Measurements from ENCODE around the gene AMER2. TPM values are rescaled to one million over a fixed set of nuclear protein-coding genes. Genes with fewer than 3 reads are reported as not detected.
A peak's percentile ranks its signal among the peaks of the same experiment; 100 is the strongest.
"Not testable (repeated sequence)": the region's sequence is repeated elsewhere in the genome, so short reads cannot be mapped to it uniquely, and the experiment has no call there.

The AMER2 gene
- polyA plus RNA-seq, 3 donors: 0.31 to 0.43 (median 0.40) TPM

DNA sequence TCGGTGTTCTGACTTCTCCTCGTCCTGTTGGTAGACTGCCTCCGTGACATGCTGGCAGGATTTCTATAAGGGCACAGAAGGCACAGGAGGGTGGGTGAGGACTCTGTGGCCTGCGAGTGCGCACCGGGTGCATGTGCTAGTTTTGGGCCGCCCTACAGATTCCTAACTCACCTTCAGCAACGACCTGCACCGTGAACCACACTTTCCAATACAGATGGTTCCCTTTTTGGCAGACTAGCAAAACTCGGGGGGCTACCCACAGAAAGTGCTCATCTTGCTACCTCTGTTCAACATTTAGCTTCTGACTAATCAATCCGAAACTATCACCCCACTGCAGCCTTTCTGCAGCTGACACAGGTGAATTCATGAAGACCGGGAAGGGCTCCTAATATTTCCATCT lies 14.1 kb upstream of the AMER2 start:
- DNase-seq: no peak

DNA sequence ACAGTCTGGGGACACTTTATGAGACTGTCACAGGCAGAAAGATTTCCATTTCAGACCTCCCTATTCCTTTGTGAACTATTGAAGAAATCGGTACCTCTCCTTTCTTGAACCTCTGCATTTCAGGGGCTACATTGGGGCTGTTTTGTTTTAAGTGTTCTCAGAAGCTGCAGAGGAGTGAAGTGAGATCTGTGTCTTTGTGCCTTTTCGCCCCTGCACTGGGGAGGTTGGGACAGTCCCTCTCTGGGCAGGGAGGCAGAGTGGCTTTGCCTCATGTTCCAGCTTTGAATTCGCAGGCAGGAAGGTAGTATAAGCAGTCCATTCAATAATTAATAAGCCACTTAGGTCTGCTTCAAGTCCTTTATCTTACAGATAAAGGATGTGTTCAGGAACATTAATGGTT lies 9.5 kb upstream of the AMER2 start:
- no peak for DNase-seq

DNA sequence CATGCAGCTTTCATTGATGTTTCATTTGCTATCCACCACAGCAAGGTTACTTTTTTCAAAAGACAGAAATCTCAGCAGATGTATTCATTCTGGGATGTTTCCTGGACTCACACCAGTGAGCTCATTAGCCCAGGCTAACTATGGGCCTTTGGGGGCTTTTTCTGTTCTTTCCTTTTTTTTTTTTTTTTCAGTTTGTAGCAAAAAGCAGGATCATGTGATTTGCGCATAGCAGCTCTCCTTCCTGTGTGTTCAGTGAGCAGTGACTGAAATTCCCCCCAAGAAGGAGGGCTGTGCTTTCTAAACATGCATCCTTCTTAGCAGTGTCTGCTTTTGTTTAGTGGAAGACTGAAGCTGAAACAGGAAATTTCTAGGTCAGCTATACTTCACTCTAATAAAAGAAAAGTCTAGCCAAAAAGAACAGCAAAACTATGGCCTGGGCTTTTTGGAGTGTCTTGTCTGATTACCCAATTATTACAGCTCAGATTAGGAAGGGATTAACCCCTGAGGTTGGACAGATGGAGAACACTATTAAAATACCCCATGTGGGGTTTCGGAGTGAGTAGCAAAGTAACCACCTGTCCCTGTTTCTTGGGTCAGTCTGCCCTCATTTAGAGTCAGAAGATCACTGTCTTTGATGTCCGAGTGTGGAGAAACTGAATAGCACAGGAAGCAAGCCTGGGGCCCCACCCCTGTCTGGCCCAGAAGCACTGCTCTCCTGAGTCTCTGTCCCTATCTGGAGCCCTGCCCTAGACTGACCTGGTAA lies 8.9 kb upstream of the AMER2 start:
- no peak for DNase-seq

DNA sequence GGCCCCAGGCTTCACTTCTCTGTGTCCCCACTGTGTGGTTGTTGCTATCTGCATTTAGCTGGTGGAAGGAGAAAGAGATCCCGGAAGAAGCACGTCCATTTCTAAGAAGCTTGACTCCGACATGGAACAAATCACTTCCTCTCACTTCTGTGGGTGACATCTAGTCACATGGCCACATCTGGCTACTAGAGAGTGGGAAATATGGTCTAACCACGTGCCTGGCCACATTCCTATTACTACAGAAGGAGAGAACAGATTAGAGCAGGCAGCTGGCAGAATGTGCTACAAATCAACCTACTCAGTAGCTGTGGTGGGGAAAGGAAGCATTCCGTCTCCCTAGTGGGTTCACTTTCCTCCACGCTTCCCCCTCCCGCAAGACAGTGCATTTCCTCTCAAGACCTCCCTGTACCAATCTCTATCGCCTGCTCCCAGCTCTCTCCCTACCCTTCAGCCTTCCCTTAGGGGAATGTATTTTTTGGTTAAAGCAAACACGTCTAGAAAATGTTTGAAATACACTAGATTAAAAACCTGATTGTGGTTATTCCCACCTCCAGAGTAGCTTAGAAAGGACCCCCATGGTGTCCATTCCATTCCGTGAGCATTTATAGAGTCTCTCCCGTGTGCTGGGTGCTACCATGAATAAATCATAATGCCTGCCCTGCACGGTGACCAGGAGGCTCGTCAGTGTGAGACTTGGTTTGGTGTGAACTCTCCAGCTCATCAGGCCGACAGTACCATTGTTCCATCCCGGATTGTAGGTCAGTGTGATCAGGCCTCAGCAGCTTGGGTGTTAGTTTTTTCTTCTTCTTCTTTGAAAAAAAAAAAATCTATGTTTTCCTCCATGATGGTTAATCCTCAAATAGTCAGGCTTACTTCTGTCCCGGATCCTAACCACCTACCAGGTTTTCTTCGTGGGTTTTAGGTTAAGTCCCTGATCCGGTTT lies 8.0 kb upstream of the AMER2 start:
- no peak for DNase-seq

DNA sequence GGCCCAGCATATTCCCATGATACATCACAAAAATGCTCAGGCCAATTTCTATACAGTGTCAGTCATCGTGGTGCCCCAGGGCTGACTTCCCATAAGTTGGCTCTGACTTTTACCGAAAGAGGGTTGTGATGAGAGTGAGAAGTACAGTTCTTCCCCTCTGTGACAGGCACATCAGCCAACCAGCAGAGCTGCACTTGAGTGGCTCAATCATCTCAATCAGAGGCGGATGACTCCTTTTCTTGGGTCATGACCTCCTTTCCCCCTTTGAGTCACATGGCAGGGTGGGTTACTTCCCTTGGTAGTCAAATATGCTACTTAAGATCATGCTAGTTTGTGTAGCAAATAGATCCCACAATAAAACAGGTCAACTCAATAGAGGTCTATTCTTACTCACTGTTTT lies 6.9 kb upstream of the AMER2 start:
- no peak for DNase-seq

DNA sequence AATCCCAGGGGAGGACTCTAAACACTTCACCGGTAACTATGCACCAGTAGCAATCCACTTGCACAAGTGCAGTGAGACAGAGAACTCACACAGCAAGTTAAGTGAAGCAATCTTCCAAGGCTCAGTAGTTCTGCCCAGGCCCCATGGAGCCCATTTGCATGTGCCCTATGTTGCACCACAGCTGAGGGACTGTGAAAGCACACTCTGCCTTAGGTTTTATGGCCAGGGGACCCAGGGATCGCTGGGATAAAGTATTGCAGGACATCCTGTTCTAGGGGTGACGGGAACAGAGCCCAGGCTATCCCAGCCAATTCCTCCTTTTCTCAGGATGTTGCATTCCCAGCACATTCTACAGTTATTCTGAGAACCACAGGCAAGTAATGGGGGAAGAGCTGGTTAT lies 6.0 kb upstream of the AMER2 start:
- DNase-seq: no peak

DNA sequence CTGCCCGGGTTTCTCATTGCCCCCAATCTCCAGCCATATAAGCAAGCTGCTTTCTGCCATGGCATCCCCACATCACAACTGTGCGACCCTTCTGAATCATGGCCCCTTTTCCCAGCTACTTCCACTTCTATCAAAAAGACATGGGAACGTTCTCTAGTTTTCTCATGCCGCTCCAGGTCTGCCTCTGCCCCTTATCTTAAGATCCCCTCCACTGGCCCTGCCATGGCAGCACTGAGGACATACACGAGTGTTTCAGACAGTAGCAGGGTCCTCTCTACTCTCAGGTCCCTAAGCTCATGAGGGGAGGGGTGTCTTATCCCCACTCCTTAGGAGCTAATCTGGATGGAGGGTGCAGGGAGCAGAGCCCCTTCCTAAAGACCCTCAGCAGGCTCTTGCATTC lies 5.5 kb upstream of the AMER2 start:
- DNase-seq: no peak

DNA sequence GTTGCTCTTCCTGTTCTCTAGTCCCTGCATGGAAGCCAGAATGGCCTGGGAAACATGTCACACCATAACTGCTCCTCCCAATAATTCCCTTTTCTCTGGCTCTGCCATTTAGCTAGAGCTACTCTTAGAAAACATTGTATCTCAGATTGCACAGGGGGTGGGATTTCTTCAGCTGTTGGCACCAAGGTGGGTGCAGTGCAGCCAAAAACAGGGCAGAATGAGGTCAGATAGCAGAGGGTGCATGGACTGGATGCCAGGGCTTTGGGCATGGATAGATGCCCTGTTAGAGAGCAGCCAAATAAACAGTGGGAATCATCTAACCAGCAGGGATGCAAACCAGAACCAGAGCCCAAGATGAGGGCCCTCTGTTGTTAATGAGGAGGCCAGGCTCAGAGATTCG lies 4.9 kb upstream of the AMER2 start:
- no peak for DNase-seq

DNA sequence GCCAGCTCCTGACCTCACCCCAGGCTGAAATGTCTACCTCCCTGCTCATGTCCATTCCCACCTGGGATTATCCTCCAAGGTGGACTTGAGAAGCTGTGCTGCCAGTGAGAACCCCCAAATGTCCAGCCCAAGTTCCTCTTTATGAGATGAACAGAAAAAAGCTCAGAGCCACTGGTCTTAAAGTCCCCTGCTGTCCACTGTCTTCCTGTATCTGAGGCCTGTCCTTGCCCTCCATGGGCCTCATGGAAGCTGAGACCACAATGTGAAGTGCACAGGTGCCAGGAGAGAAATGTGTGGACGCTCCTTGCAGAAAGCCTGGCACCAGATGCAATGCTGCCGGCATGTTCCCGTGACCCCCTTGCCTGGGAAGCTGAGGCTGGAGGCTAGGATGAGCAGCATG lies 3.3 kb upstream of the AMER2 start:
- no peak for DNase-seq

DNA sequence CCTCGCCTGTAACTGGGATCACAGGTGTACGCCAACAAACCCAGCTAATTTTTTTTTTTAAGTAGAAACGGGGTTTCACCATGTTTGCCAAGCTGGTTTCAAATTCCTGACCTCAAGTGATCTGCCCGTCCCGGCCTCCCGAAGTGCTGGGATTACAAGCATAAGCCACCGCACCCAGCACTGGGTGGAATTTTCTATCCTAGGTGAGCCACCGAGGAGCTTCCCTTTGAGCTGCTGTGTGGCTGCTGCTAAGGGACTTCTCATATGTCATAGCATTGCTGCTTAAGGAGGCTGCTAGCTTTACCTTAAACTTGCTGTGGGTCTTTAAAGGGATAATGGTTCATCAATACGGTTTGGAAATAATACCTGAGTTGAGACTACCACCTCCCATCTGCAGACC lies 2.9 kb upstream of the AMER2 start:
- no peak for DNase-seq

DNA sequence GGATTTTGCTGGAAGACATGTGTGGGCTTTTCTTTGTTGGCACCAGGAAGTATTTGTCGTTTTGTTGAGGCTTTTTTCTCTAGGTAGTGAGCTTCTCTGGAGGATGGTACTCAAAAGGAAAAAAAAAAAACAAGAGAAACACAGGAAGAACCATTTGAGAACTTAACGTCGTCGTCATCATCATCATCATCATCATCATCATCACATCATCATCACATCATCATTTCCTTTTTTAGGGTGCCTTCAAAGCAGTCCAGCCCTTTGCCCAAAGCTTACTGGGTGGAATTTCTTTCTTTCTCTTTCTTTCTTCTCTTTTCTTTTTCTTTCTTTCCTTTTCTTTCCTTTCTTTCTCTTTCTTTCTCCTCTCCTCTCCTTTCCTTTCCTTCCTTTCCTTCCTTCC lies 2.2 kb upstream of the AMER2 start:
- DNase-seq: no peak

DNA sequence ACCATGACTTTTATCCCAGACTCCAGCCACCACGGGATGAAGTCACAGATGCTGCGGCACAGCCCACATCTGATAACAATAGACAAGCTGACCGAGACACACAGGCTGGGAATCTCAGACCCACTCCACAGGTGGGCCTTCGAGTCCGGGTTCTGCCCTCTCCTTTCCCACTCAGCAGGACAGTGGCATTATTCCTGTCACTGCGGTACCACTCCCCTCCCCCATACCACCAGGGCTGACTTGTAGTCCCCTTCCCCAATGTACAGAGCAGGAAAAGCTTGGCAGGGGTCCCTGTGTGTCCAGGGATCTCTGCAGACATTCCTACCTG lies 179 bp upstream of the AMER2 start:
- DNase-seq: no peak

DNA sequence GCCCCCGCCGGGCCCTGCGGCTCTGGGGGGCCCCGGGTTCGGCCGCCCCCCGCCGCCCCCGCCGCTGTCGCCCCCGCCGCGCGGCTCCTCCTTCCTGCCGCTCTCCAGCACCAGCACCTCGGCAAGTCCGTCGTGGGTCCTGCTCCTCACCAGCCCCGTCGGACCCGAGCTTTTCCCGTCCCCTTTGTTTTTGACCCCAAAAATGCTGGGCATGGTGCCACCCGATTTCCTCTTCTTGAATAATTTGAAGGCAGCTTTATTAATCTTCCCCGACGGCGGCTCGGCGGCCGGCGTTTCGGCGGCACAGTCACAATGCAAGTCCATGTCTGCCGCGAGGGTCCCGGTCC lies 945 bp downstream of the AMER2 start:
- DNase-seq: no peak

DNA sequence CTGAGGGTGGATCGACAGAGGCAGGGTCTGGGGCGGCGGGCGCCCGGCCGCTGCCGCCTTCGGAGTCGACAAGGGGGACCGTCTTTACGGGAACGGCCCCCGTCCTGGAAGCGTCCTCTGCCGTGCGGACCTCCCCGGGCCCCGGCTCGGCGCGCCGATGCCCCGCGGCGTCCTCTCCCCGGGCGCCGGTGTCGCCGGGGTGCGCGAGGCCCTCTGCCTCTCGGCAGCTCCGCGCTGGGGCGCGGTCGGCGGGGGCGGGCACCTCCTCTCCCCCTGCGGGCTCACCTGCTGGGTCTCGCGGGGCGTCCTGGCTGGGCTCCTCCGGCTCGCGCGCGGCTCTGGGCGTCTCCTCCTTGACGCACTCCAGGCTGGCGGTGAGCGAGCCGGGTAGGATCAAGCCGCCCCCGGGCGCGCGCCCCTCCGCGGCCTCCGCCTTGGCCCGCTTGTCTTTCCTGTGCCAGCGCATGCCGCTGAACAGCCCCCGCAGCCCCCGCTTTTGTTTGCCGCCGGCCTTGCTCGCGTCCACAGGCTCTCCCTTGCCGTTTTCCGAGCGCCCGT lies 1.5 kb downstream of the AMER2 start:
- DNase-seq: peak; percentile 23

DNA sequence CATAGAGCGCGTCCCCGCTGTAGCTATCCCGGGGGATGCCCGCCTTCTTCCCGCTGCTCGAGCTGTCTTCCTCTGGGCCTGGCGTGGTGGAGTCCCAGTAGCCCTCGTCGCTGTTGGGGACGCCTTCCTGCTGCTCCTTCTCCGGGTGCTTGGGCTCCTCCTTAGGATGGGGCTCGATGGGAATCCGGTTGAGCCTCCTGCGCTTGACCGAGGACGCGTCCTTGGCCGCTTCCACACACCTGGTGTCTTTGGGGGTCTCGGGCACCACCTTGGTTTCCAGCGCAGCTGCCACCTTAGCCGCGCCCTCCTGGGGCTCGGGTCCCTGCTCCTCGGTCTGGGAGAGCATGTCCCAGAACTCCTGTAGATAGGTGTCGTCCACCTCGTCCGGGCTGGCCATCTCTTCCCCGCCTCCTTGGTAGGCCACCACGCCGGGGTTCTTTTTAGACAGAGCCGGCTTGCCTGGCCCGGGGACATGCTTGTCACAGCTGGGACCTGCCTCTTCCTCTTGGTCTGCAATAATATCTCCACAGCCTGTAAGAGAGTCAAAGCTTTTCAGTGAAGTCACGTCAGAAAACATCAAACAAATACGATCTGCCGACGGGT lies 2.0 kb downstream of the AMER2 start:
- no peak for DNase-seq

DNA sequence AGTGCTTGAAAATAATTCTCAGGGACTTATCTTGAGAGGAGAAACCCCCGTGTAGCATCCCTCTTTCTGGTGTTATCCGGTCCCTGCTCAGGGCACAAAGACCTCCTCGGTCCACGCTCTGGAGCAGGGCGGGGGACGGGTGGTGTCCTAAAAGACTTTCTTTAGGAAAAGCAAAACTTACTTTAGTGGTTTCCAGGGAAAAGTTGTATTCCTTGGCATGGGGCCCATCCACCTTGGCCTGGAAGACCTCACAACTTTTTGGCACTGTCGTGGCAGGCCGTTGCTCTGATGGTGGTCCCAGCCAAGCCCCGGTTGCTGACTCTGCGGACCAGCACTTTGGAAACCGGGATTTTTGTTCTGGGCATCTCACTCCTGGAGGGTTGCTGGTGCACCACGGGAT lies 2.7 kb downstream of the AMER2 start:
- DNase-seq: no peak

DNA sequence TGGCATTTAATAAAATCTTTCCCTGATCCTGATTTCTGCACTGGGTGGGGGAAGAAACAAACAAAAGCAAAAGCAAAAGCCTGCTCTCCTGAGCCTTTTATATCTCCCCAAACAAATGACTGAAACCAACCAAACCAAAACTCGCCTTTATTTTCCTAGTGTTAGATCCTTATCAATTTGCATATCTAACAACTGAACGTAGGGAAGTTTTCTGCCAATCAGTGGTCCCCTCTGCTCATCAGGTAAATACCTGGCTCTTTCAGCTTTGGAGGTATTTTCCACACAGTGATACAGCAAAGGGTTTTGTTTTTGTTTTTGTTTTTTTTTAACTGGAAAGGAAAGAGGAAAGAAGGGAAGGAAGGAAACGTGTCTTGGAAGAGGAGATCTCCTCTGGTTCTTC lies 3.3 kb downstream of the AMER2 start:
- DNase-seq: no peak

DNA sequence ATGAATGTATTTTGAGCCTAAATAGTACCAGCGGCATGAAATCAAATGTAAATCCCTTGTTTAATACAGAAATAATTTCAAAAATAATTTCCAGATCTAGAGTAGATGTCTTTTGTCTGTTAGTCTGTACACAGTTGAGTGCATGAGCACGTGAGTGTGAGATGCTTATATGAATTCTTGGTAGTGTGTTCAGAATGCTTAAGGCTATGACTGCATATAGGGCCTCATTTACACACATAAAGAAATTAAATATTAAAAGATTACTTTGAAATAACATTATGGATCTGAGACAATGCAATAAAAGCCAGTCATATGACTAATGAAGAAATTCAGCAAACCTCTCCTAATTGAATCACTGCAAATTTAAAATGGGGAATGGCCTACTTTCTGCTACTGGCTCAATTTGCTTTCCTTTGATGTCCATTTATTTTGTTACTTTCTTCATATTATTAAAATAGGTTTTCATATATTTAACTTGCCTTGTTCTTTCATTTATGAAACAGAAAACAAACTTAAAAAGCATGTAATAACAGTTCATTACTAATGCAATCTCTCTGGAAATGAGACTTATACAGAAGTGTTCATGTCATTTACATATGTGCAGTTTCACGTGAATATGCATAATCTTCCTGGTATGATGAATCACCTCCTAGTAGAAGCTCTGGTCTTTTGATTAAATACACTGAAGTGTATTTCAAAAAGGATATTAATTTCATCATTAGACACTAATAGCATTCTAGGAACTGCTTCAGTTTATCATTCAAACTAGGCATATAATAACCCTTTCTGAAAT lies 4.5 kb downstream of the AMER2 start:
- no peak for DNase-seq

DNA sequence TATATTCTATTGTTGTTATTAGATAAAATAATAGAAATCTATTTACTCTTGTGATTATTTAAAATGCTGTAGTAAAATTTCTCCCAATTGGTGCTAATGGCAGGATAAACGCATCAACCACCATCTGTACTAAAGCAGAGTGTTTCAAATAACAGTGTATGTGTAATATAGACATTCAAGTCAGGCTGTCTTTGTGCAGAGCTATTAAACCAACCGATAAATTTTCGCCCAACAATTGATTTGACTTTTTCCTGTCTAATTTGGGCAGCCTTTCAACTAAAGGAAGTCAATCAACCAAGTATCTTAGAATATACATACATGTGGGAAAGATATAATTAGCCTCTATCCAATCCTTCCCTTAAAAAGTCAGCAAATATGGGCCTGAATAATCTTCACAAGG lies 5.8 kb downstream of the AMER2 start:
- no peak for DNase-seq

DNA sequence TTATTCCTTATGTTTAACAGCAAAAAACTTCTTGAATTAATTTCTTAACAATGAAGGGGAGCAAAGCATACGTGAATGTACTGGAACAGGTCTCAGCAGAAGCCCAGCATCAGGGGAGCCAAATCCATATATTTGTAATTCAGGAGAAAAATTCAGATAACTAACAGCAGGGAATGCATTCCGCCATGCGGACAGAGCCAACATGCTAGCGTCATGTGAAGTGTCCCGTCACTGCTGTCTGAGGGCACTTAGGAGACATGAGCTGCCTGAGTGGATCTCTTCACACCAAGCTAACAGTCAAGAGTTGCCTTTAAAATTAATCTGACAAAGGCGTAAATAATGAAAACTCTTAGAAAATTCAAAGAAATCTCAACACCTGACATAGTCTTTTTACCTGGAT lies 6.4 kb downstream of the AMER2 start:
- no peak for DNase-seq

DNA sequence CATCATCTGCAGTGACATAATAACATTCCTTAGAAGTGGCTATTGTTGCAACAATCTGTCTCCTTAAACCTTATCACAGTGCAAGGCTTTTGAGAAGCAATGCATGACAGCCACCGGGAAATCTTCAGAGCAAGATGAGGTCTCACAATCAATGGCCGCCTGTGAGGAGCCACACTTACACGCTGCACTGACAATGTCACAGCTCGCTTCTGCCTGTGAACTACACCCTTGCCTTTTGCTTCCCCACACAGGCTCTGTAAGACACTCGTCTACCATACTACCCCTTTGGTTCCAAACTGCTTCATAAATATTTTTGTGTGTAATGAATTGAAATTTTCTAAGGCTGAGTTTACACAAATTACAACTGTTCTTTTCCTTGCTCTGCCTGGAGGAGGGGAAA lies 6.9 kb downstream of the AMER2 start:
- DNase-seq: not testable (repeated sequence)

DNA sequence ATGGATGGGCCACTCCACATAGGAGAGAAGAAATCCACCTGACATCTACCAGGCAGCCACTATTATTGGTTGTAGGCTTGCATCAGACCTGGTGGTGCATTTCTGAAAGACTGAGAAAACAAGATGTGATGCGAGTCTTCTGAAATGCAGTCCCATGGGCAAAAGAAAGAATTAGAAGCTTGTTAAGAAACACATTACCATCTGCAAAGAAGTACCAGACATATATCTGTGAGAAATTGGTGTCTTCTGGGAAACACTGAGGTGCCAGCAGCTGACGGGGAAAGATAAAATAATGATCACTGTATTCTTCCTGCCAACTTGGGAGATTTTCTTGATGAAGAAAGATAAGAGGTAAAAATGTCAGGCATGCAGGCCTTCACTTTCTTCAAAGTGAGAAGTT lies 14.4 kb downstream of the AMER2 start:
- no peak for DNase-seq
